CD14-positive monocyte (primary cell): Measurements from ENCODE around the gene TPX2. TPM values are rescaled to one million over a fixed set of nuclear protein-coding genes. Genes with fewer than 3 reads are reported as not detected.
A peak's percentile ranks its signal among the peaks of the same experiment; 100 is the strongest.

Experiments
- DNase-seq, 3 donors: peaks; one replicate each; pipeline ENCODE4 v3.0.0-alpha.2; 2011 to 2022
- H2AFZ ChIP-seq: 2 replicates; pipeline ENCODE4 v1.6.0; 2012; ENCODE audit warnings: mild to moderate bottlenecking, low read depth, low read length, inconsistent platforms; ENCODE audit not compliant: insufficient read depth, poor library complexity, severe bottlenecking
- H3K27ac ChIP-seq, 2 donors: 1 replicate in 1 of 2; 2 replicates in 1 of 2; pipeline ENCODE4 v1.5.1; 2012 to 2013; ENCODE audit warnings: low read length in 2 of 2, control low read depth in 1 of 2, inconsistent platforms in 1 of 2, low read depth in 1 of 2, mild to moderate bottlenecking in 1 of 2
- H3K27me3 ChIP-seq, 2 donors: one replicate each; pipeline versions ENCODE4 v1.6.0 to v1.6.1; 2011 to 2013; ENCODE audit warnings: low read length in 2 of 2; ENCODE audit not compliant: control insufficient read depth in 2 of 2, insufficient read depth in 2 of 2
- H3K36me3 ChIP-seq, 2 donors: replicated peaks in 1 of 2; 1 replicate in 1 of 2; 2 replicates in 1 of 2; pipeline versions ENCODE4 v1.5.1 to v1.6.1; 2012 to 2013; ENCODE audit warnings: low read length in 2 of 2, control low read depth in 1 of 2, inconsistent platforms in 1 of 2, mild to moderate bottlenecking in 1 of 2; ENCODE audit not compliant: insufficient read depth in 2 of 2, control insufficient read depth in 1 of 2
- H3K4me1 ChIP-seq, 2 donors: 1 replicate in 1 of 2; 2 replicates in 1 of 2; pipeline versions ENCODE4 v1.5.1 to v1.6.1; 2012 to 2013; ENCODE audit warnings: low read length in 2 of 2, control low read depth in 1 of 2, inconsistent platforms in 1 of 2, mild to moderate bottlenecking in 1 of 2, moderate library complexity in 1 of 2; ENCODE audit not compliant: insufficient read depth in 2 of 2, control insufficient read depth in 1 of 2
- H3K4me2 ChIP-seq: replicated peaks from 2 replicates; pipeline ENCODE3; 2012; ENCODE audit warnings: low read length, moderate library complexity, mild to moderate bottlenecking; ENCODE audit not compliant: poor library complexity, severe bottlenecking; ENCODE audit errors: extremely low read depth
- H3K4me3 ChIP-seq, 3 experiments: fragments of 200-600 bp in 1 of 3; sonication (generic) in 1 of 3; replicated peaks in 1 of 3; 1 replicate in 2 of 3; 2 replicates in 1 of 3; pipeline ENCODE4 v1.5.1; 2011 to 2013; ENCODE audit warnings: low read length in 3 of 3, mild to moderate bottlenecking in 3 of 3, control low read depth in 2 of 3, low read depth in 2 of 3, inconsistent platforms in 1 of 3, moderate library complexity in 1 of 3
- H3K79me2 ChIP-seq: 2 replicates; pipeline ENCODE4 v1.6.0; 2012; ENCODE audit warnings: mild to moderate bottlenecking, control low read depth, inconsistent platforms, low read length, moderate library complexity; ENCODE audit not compliant: insufficient read depth
- H3K9ac ChIP-seq: 2 replicates; pipeline ENCODE4 v1.6.0; 2017; ENCODE audit warnings: low read length, mild to moderate bottlenecking; ENCODE audit not compliant: insufficient read depth, poor library complexity, severe bottlenecking
- H3K9me3 ChIP-seq, 2 donors: replicated peaks in 1 of 2; 1 replicate in 1 of 2; 2 replicates in 1 of 2; pipeline versions ENCODE4 v1.5.1 to v1.6.1; 2012 to 2013; ENCODE audit warnings: low read length in 2 of 2, control low read depth in 1 of 2; ENCODE audit not compliant: control insufficient read depth in 1 of 2, insufficient read depth in 1 of 2
- H4K20me1 ChIP-seq: 2 replicates; pipeline ENCODE4 v1.6.0; 2012; ENCODE audit warnings: mild to moderate bottlenecking, low read length, control low read depth, moderate library complexity; ENCODE audit not compliant: insufficient read depth
- H3K27ac Mint-ChIP-seq, 7 donors: one replicate each; pipeline ENCODE4 v1.8.0; 2020; ENCODE audit warnings: mild to moderate bottlenecking in 7 of 7, mixed read lengths in 7 of 7, moderate library complexity in 6 of 7, inconsistent platforms in 2 of 7
- H3K27me3 Mint-ChIP-seq, 3 donors: one replicate each; pipeline ENCODE4 v1.8.0; 2021 to 2022; ENCODE audit warnings: low read depth in 3 of 3, mild to moderate bottlenecking in 3 of 3, mixed read lengths in 3 of 3, moderate library complexity in 3 of 3, inconsistent platforms in 1 of 3
- H3K36me3 Mint-ChIP-seq, 2 donors: one replicate each; pipeline ENCODE4 v1.8.0; 2020; ENCODE audit warnings: mixed read lengths in 2 of 2, inconsistent platforms in 1 of 2, mild to moderate bottlenecking in 1 of 2
- H3K4me1 Mint-ChIP-seq: one replicate; pipeline ENCODE4 v1.8.0; 2020; ENCODE audit warnings: mild to moderate bottlenecking, mixed read lengths
- H3K4me3 Mint-ChIP-seq, 2 donors: one replicate each; pipeline ENCODE4 v1.8.0; 2020; ENCODE audit warnings: mild to moderate bottlenecking in 2 of 2, mixed read lengths in 2 of 2, moderate library complexity in 1 of 2
- H3K9me3 Mint-ChIP-seq, 7 donors: one replicate each; pipeline ENCODE4 v1.8.0; 2020 to 2022; ENCODE audit warnings: mixed read lengths in 7 of 7, mild to moderate bottlenecking in 6 of 7, moderate library complexity in 6 of 7, inconsistent platforms in 2 of 7
- WGBS: methylation state at CpG from one replicate; pipeline ENCODE4 v1.1.5; 2013; ENCODE audit warnings: missing lambda C conversion rate; ENCODE audit not compliant: insufficient coverage; 5-methylcytosine and 5-hydroxymethylcytosine counted together
- intact Hi-C, 2 donors: fragments of 100-400 bp; cut with micrococcal nuclease; formaldehyde crosslinking; loops; one replicate each; pipeline versions ENCODE4 v1.15.0 to v1.15.1; 2023
- polyA plus RNA-seq, 3 donors: library from polyadenylated mRNA; depleted of rRNA in 1 of 3; unstranded in 2 of 3; stranded (reverse) in 1 of 3; fragments of 300-500 nt in 2 of 3; fragments of >200 nt in 1 of 3; fragmentation: Illumina TruSeq in 2 of 3; gene quantifications; 1 replicate in 2 of 3; 2 replicates in 1 of 3; pipeline ENCODE4 v1.2.3, GENCODE V29; 2012 to 2021
- TF ChIP-seq, protein P1 (sequence below): fragments of 200-600 bp; IDR thresholded peaks from one replicate; pipeline ENCODE4 v1.8.0; 2022; ENCODE audit warnings: antibody characterized with exemption, mild to moderate bottlenecking

TPX2 gene
- polyA plus RNA-seq, 3 donors = 0.06 TPM; not detected in 2

DNA sequence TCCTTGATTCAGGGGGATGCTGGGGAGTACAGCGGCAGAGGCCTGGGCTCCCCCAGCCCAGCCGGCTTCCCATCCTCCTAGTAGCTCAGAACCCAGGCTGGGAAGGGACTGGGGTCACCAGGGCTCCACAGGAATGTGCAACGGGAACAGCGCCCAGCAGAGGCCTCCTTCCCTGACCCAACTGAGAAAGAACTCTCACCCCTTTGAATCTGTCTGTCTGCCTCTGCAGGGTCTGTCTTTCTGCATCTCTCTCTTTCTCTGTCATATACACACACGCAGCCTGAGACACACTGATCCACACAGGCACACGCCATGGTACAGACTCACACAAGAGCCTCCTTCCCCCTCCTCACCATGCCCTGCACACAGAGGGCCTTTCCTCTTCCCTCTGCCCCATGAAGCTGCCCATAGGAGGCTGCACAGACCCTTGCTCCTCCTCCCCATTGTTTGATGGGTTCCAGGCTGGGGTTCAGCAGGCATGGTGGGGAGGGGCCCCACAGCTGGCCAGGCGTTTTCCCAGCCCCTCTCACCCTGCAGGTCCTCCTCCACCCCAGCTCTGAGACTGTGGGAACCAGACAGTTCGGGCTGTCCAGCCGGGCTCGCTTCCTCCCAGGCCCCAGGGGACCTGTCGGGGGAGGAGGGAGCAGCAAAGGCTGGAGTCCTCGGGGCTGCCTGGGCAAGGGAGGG, 103.5 kb downstream of the TPX2 start:
- Mint-ChIP-seq H3K36me3 (no peaks in the 10 kb centered on the region), H3K4me3 (peak overlapping the region in 1 of 2 donors; percentile 15), H3K27me3 (peaks cover 5 to 16% (median 10%) of the 10 kb centered on the region in 3 donors), H3K9me3 (peaks cover 0 to 2% (median 0%) of the 10 kb centered on the region in 7 donors), H3K4me1 (no peaks in the 10 kb centered on the region), H3K27ac (no peak overlapping the region)
- no peak overlapping the region for H3K4me2 ChIP-seq
- WGBS = 90% methylated on average over 5 of the region's 12 CpGs
- no peaks in the 10 kb centered on the region for H4K20me1 ChIP-seq
- DNase-seq = no peak
- H3K9me3 ChIP-seq = no peaks in the 10 kb centered on the region
- no peak overlapping the region for H2AFZ ChIP-seq
- no peaks in the 10 kb centered on the region for H3K36me3 ChIP-seq
- no peaks in the 10 kb centered on the region for H3K79me2 ChIP-seq
- H3K4me3 ChIP-seq = no peak overlapping the region
- no peak overlapping the region for H3K9ac ChIP-seq
- H3K4me1 ChIP-seq = peaks cover 17 to 22% of the 10 kb centered on the region in 2 donors
- no peak overlapping the region for H3K27ac ChIP-seq
- peaks cover 0 to 26% of the 10 kb centered on the region in 2 donors for H3K27me3 ChIP-seq
- intact Hi-C loops = no loop called here
- TF ChIP-seq, protein P1, sequence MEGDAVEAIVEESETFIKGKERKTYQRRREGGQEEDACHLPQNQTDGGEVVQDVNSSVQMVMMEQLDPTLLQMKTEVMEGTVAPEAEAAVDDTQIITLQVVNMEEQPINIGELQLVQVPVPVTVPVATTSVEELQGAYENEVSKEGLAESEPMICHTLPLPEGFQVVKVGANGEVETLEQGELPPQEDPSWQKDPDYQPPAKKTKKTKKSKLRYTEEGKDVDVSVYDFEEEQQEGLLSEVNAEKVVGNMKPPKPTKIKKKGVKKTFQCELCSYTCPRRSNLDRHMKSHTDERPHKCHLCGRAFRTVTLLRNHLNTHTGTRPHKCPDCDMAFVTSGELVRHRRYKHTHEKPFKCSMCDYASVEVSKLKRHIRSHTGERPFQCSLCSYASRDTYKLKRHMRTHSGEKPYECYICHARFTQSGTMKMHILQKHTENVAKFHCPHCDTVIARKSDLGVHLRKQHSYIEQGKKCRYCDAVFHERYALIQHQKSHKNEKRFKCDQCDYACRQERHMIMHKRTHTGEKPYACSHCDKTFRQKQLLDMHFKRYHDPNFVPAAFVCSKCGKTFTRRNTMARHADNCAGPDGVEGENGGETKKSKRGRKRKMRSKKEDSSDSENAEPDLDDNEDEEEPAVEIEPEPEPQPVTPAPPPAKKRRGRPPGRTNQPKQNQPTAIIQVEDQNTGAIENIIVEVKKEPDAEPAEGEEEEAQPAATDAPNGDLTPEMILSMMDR = no peak

DNA sequence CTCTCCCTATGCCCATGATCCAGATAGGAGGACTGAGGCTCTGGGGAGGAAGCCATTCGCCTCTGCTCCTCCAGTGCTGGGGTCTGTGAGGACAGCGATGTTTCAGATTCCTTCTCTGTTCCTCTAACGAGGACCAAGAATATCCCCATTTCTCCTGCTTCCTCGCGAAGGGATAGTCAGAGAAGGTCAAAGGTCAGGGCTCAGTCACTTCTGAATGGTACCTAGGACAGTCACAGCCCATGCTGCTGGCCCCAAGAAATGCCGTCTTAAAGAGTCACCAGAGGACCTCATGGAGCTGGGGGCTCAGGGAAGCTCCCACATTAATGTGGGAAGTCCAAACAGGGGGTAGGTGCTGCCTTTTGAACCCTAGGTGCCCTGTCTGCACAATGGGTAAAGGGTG, 104.2 kb downstream of the TPX2 start:
- no peak overlapping the region for H3K27ac ChIP-seq
- WGBS = 84% methylated on average over 5 of the region's 6 CpGs
- no peak overlapping the region for H3K4me2 ChIP-seq
- H3K27ac Mint-ChIP-seq = no peak overlapping the region
- H3K4me1 Mint-ChIP-seq = no peaks in the 10 kb centered on the region
- no peak overlapping the region for H3K9ac ChIP-seq
- no peaks in the 10 kb centered on the region for H4K20me1 ChIP-seq
- no peak overlapping the region for H3K4me3 ChIP-seq
- H2AFZ ChIP-seq = no peak overlapping the region
- peaks cover 0 to 23% of the 10 kb centered on the region in 2 donors for H3K27me3 ChIP-seq
- intact Hi-C loops = no loop called here
- no peak for DNase-seq
- peaks cover 0 to 2% (median 0%) of the 10 kb centered on the region in 7 donors for H3K9me3 Mint-ChIP-seq
- no peaks in the 10 kb centered on the region for H3K36me3 Mint-ChIP-seq
- TF ChIP-seq, protein P1 = no peak
- no peaks in the 10 kb centered on the region for H3K9me3 ChIP-seq
- no peak overlapping the region for H3K4me3 Mint-ChIP-seq
- peaks cover 10 to 16% of the 10 kb centered on the region in 2 donors for H3K4me1 ChIP-seq
- peaks cover 5 to 16% (median 11%) of the 10 kb centered on the region in 3 donors for H3K27me3 Mint-ChIP-seq
- no peaks in the 10 kb centered on the region for H3K36me3 ChIP-seq
- no peaks in the 10 kb centered on the region for H3K79me2 ChIP-seq
